Breast epithelium (tissue), 3 donors: Measurements from ENCODE around the gene SEC24A.

Source experiments
- POLR2A ChIP-seq: fragments of 450-650 bp; IDR thresholded peaks from one replicate; pipeline ENCODE4 v1.6.1; 2016; ENCODE audit warnings: antibody characterized with exemption, mild to moderate bottlenecking, moderate library complexity
- POLR2AphosphoS5 ChIP-seq, 3 donors: sonication (generic); formaldehyde crosslinking; IDR thresholded peaks; one replicate each; pipeline ENCODE4 v1.6.1; 2017; ENCODE audit warnings: antibody characterized with exemption in 3 of 3
- TF ChIP-seq, protein P1 (sequence below), 3 donors: fragments of 450-650 bp; IDR thresholded peaks; one replicate each; pipeline ENCODE4 v1.5.1; 2016 to 2017; ENCODE audit warnings: antibody characterized with exemption in 3 of 3, mild to moderate bottlenecking in 3 of 3, moderate library complexity in 3 of 3

DNA sequence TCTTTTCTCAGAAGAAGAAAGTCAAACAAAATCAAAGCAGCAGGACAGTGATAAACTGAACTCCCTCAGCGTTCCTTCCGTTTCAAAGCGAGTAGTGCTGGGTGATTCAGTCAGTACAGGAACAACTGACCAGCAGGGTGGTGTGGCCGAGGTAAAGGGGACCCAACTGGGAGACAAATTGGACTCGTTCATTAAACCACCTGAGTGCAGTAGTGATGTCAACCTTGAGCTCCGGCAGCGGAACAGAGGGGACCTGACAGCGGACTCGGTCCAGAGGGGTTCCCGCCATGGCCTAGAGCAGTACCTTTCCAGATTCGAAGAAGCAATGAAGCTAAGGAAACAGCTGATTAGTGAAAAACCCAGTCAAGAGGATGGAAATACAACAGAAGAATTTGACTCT is 92.5 kb downstream of the SEC24A start:
- TF ChIP-seq POLR2A (no peak), POLR2AphosphoS5 (IDR thresholded peaks at IDR 0.05) (no peak)
- TF ChIP-seq, protein P1, sequence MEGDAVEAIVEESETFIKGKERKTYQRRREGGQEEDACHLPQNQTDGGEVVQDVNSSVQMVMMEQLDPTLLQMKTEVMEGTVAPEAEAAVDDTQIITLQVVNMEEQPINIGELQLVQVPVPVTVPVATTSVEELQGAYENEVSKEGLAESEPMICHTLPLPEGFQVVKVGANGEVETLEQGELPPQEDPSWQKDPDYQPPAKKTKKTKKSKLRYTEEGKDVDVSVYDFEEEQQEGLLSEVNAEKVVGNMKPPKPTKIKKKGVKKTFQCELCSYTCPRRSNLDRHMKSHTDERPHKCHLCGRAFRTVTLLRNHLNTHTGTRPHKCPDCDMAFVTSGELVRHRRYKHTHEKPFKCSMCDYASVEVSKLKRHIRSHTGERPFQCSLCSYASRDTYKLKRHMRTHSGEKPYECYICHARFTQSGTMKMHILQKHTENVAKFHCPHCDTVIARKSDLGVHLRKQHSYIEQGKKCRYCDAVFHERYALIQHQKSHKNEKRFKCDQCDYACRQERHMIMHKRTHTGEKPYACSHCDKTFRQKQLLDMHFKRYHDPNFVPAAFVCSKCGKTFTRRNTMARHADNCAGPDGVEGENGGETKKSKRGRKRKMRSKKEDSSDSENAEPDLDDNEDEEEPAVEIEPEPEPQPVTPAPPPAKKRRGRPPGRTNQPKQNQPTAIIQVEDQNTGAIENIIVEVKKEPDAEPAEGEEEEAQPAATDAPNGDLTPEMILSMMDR (IDR thresholded peaks at IDR 0.05): no peak
